Cardiac muscle cell (in vitro differentiated cells and primary cell): ENCODE measurements around the gene RAB10. TPM values are rescaled to one million over a fixed set of nuclear protein-coding genes. Genes with fewer than 3 reads are reported as not detected.

Experiments used
- DNase-seq, 2 donors: peaks; one replicate each; pipeline versions ENCODE4 v3.0.0 to v3.0.0-alpha.2; 2010 to 2017; ENCODE audit warnings: low read depth in 1 of 2, low spot score in 1 of 2
- H3K27ac ChIP-seq: fragments of 200-600 bp; sonication (generic); 2 replicates; pipeline ENCODE4 v1.5.1; 2016
- H3K27me3 ChIP-seq: fragments of 200-600 bp; sonication (generic); 2 replicates; pipeline ENCODE4 v1.6.0; 2016; ENCODE audit warnings: control low read depth
- H3K36me3 ChIP-seq: fragments of 200-600 bp; sonication (generic); 2 replicates; pipeline ENCODE4 v1.5.1; 2016; ENCODE audit warnings: control low read depth
- H3K4me1 ChIP-seq: fragments of 200-600 bp; sonication (generic); 2 replicates; pipeline ENCODE4 v1.8.1; 2017; ENCODE audit warnings: low read depth, mild to moderate bottlenecking, mixed run types
- H3K4me3 ChIP-seq: fragments of 200-600 bp; sonication (generic); 2 replicates; pipeline ENCODE4 v1.5.1; 2016; ENCODE audit warnings: mild to moderate bottlenecking
- H3K9me3 ChIP-seq: fragments of 200-600 bp; sonication (generic); 2 replicates; pipeline ENCODE4 v1.5.1; 2017; ENCODE audit warnings: low read depth, mild to moderate bottlenecking, control low read depth
- polyA plus RNA-seq: library from polyadenylated mRNA; unstranded; fragments of >200 nt; fragmentation: Nextera tagmentation; extraction: Ambion mirVana; gene quantifications from 2 replicates; pipeline ENCODE4 v1.2.1, GENCODE V29; 2016
- total RNA-seq: library from RNA; depleted of rRNA; stranded (reverse); fragments of >200 nt; gene quantifications from 2 replicates; pipeline ENCODE4 v1.2.3, GENCODE V29; 2016
- TF ChIP-seq, protein P1 (sequence below): IDR thresholded peaks from 2 replicates; pipeline ENCODE4 v1.5.1; 2012; ENCODE audit warnings: low read depth, mild to moderate bottlenecking, low read length

The RAB10 gene
- total and polyA plus RNA-seq, 2 experiments from 2014 or later, result 75.9 to 145 TPM

DNA sequence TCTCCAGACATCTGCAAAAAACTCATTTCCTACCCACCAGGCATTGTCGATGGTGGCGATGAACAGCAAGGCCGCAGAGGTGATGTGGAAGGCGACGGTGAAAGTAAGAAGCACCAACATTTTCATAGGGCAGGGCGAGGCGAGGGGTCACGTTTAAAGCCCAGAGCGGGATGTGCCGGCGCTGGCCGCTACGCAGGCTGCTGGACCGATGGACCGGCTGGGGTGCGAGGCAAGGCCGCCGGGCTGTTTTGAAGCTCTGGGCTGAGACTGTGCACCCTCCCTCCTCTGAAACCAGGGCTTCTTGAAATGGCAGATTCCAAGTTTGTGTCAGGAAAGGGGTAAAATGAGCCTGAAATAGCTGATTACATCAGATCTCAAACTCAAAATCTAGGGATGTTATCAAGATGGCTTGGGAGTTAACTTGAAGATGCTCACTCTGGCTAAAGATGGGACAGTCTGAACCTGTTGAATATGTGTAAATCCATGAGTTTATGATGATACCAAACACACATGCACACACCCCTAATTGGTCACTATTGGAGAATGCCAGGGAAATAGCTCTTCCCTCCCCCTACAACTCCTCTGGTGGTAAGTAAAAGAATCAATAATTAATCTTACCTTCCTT is 107.4 kb downstream of the RAB10 start:
- Histone ChIP-seq H3K4me1 (no peaks in the 10 kb centered on the region), H3K4me3 (no peak overlapping the region), H3K27ac (no peak overlapping the region), H3K9me3 (no peaks in the 10 kb centered on the region), H3K36me3 (no peaks in the 10 kb centered on the region), H3K27me3 (no peaks in the 10 kb centered on the region)
- DNase-seq, result no peak
- TF ChIP-seq, protein P1, sequence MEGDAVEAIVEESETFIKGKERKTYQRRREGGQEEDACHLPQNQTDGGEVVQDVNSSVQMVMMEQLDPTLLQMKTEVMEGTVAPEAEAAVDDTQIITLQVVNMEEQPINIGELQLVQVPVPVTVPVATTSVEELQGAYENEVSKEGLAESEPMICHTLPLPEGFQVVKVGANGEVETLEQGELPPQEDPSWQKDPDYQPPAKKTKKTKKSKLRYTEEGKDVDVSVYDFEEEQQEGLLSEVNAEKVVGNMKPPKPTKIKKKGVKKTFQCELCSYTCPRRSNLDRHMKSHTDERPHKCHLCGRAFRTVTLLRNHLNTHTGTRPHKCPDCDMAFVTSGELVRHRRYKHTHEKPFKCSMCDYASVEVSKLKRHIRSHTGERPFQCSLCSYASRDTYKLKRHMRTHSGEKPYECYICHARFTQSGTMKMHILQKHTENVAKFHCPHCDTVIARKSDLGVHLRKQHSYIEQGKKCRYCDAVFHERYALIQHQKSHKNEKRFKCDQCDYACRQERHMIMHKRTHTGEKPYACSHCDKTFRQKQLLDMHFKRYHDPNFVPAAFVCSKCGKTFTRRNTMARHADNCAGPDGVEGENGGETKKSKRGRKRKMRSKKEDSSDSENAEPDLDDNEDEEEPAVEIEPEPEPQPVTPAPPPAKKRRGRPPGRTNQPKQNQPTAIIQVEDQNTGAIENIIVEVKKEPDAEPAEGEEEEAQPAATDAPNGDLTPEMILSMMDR, result no peak

DNA sequence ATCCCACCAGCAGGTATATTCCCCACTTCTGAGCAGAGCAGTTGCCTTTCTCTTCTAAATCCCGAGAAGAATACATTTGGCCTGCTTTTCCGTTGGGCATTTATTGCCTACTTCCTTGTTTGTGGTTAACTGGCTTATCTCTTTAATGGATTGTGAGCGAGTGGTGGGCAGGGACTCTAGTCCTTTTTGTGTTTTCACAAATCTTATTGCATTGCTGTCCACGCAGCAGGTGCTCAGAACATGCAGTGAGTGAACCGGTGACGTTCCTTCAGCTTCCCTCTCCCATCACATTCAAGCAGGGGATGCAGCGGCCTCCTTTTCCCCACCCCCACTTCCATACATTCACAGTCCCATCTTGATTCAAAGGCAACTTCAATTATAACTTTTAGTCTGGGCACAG is 110.1 kb downstream of the RAB10 start:
- no peak overlapping the region for H3K4me3 ChIP-seq
- H3K4me1 ChIP-seq, result no peaks in the 10 kb centered on the region
- TF ChIP-seq, protein P1, result no peak
- no peak for DNase-seq
- H3K27me3 ChIP-seq, result peaks cover 9% of the 10 kb centered on the region
- no peaks in the 10 kb centered on the region for H3K36me3 ChIP-seq
- no peaks in the 10 kb centered on the region for H3K9me3 ChIP-seq
- H3K27ac ChIP-seq, result no peak overlapping the region

DNA sequence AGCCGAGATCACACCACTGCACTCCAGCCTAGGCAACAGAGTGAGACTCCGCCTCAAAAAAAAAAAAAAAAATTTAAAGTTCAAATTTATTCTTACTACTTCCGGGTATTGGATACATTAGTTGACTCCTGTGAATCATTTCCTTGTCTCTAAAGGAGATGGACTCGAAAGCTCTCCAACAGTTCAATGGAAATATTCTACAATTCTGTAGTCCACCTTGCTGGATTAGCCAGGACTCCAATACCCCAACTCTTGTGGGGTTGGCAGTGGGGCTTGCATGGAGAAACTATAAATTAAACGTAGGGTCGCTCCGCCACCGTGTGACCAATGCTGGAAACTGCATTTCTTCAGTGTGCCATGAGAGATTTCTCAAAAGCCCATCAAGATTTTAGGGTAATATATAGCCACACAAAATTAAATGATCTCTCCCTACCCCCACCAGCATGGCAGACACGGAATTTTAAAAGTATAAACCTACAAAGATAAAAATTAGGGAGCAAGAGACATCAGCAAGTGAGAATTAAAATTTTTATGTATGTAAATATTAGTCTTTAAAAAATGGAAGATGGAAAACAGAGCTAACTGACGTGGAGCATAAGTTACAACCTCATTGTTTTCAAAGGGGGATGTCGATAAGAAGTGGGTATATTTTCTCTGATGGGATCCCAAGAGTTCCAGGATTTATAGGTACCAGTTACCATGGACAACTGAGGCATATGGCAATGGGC is 111.2 kb downstream of the RAB10 start:
- TF ChIP-seq, protein P1, result peak; percentile 76
- Histone ChIP-seq H3K4me3 (no peak overlapping the region), H3K9me3 (no peaks in the 10 kb centered on the region), H3K36me3 (no peaks in the 10 kb centered on the region), H3K4me1 (no peaks in the 10 kb centered on the region), H3K27me3 (peaks cover 19% of the 10 kb centered on the region), H3K27ac (no peak overlapping the region)
- DNase-seq, result peak; percentile 70 to 74

DNA sequence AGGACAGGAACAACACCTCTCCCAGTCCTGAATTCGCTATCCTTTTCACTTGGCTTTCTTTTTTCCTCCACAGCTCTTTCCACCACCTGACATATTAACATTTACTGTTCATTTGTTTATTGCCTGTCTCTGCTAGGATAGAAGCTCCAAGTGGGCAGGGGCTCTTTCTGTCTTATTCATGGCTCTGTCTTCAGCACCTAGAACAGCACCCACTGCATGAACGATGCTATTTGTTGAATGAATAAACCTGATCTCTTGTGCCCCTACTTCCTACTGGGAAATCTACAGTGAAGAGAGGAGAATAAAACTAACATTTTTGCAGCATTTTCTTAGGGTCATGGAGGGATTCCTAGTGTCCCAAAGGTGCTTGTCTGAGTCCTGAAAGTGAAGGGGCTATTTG is 114.6 kb downstream of the RAB10 start:
- DNase-seq, result peak; percentile 21 to 50
- Histone ChIP-seq H3K4me1 (no peaks in the 10 kb centered on the region), H3K27ac (no peak overlapping the region), H3K27me3 (peaks cover 24% of the 10 kb centered on the region), H3K4me3 (no peak overlapping the region), H3K9me3 (no peaks in the 10 kb centered on the region), H3K36me3 (no peaks in the 10 kb centered on the region)
- TF ChIP-seq, protein P1, result no peak

DNA sequence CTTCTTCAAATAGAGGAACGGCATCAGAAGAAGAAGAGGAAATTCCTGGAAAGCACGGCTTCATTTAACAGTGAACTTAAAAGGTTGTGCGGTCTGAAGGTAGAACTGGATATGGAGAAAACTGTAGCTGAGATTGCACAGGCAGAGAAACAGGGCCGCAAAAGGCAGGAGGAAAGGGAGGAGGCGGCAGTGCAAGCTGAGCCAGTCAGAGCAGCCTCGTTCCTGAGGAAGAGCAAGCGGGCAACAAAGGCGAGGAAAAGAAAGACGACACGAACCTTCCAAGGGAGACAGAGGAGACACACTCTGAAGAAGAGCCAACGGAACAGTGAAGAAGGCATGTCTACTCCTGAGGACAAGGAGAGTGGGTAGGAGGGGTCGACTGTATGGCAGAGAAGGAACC is 116.4 kb downstream of the RAB10 start:
- H3K27me3 ChIP-seq, result peaks cover 24% of the 10 kb centered on the region
- no peak for DNase-seq
- H3K4me3 ChIP-seq, result no peak overlapping the region
- TF ChIP-seq, protein P1, result no peak
- H3K9me3 ChIP-seq, result no peaks in the 10 kb centered on the region
- H3K36me3 ChIP-seq, result no peaks in the 10 kb centered on the region
- H3K4me1 ChIP-seq, result no peaks in the 10 kb centered on the region
- H3K27ac ChIP-seq, result no peak overlapping the region
